Articular chondrocyte of knee joint (primary cell): ENCODE measurements around the gene UCK2. TPM values are rescaled to one million over a fixed set of nuclear protein-coding genes. Genes with fewer than 3 reads are reported as not detected.

ENCODE experiments used
- total RNA-seq: library from RNA; depleted of rRNA; stranded (reverse); fragments of >200 nt; gene quantifications from 2 replicates; pipeline ENCODE4 v1.2.3, GENCODE V29; 2012

The UCK2 gene
- total RNA-seq, result 35.3 and 44.4 TPM in 2 replicates

GRCh38 chr1:165827268-165828102, at the start of gene UCK2:
UCK2 (plus strand) TSS chr1:165827614; CDS start chr1:165827834, 220 bp downstream.

Other genes with a start within 250 kb of the UCK2 start
- 157 and 195 TPM in 2 replicates for gene MGST3, start 196.4 kb upstream of the UCK2 start, total RNA-seq
- gene ALDH9A1, start 129.1 kb upstream of the UCK2 start, total RNA-seq, result 106 and 119 TPM in 2 replicates
- gene TMCO1, start 58.7 kb upstream of the UCK2 start, total RNA-seq, result 115 and 119 TPM in 2 replicates